ENCODE results near the gene ADAMTS4.

DNA sequence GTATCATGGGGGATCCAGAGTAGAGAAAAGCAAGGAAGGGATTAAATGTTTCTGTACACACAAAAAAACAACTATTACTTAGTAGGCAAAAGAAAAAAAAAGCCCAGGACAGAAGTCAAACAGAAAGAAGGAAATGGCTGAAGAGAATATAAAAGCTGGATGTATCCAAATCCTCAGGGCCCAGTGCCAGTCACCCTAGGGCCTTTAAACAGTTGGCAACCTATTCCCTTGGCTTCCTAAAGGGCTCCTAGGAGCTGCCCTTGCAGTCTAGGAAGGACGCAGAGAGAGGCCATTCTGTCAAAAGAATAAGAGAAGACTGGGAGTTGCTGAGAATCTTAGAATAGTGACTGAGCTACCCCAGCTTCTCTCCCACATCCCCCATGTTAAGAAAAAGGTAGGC, 26.5 kb downstream of the ADAMTS4 start:
- TF ChIP-seq POLR2A (IDR thresholded peaks at IDR 0.05) = no peak
- TF ChIP-seq CTCF (IDR thresholded peaks at IDR 0.05) = no peak

All from sigmoid colon (tissue), 3 donors.